ENCODE results near the gene TSHZ1.

Gene TSHZ1, protein sequence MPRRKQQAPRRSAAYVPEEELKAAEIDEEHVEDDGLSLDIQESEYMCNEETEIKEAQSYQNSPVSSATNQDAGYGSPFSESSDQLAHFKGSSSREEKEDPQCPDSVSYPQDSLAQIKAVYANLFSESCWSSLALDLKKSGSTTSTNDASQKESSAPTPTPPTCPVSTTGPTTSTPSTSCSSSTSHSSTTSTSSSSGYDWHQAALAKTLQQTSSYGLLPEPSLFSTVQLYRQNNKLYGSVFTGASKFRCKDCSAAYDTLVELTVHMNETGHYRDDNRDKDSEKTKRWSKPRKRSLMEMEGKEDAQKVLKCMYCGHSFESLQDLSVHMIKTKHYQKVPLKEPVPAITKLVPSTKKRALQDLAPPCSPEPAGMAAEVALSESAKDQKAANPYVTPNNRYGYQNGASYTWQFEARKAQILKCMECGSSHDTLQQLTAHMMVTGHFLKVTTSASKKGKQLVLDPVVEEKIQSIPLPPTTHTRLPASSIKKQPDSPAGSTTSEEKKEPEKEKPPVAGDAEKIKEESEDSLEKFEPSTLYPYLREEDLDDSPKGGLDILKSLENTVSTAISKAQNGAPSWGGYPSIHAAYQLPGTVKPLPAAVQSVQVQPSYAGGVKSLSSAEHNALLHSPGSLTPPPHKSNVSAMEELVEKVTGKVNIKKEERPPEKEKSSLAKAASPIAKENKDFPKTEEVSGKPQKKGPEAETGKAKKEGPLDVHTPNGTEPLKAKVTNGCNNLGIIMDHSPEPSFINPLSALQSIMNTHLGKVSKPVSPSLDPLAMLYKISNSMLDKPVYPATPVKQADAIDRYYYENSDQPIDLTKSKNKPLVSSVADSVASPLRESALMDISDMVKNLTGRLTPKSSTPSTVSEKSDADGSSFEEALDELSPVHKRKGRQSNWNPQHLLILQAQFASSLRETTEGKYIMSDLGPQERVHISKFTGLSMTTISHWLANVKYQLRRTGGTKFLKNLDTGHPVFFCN (N-terminal part only)

GRCh38 chr18:75210274-75211001, at the start of gene TSHZ1:
TSS of gene TSHZ1 (plus strand) at chr18:75210797. CDS start at chr18:75211877, 1,080 bp downstream.
- Histone ChIP-seq H2AFZ (ENCODE audit: low read length) (peak within 1 kb of the TSS; percentile 85), H3K9ac (ENCODE audit: low read depth, low read length, poor library complexity, severe bottlenecking) (peak within 1 kb of the TSS; percentile 80), H3K79me2 (ENCODE audit: insufficient read depth, low read length) (peaks cover 77% of the 10 kb centered on the region), H3K27me3 (ENCODE audit: insufficient read depth, low read length, poor library complexity, severe bottlenecking) (no peaks in the 10 kb centered on the region), H3K4me2 (ENCODE audit: low read depth, low read length, poor library complexity, severe bottlenecking) (peak within 1 kb of the TSS; percentile 98), H3K9me2 (replicated peaks; ENCODE audit: low read depth, low read length) (no peaks in the 10 kb centered on the region), H3K36me3 (ENCODE audit: insufficient read depth, low read length) (no peaks in the 10 kb centered on the region), H3K4me1 (ENCODE audit: insufficient read depth, low read length, poor library complexity, severe bottlenecking) (peaks cover 57% of the 10 kb centered on the region), H3F3A (ENCODE audit: low read depth) (peaks cover 4% of the 10 kb centered on the region; the same call in 1 of the 2 replicates), H3K9me3 (ENCODE audit: insufficient read depth, low read depth, low read length) (no peaks in the 10 kb centered on the region), H3K4me3 (ENCODE audit: low read length, poor library complexity, severe bottlenecking) (peak within 1 kb of the TSS; percentile 91), H4K20me1 (ENCODE audit: insufficient read depth, low read length, poor library complexity, severe bottlenecking) (peaks cover 59% of the 10 kb centered on the region)
- TF ChIP-seq CTCF (conservative IDR thresholded peaks at IDR 0.05; ENCODE audit: low read length) (no peak), EZH2phosphoT487 (IDR thresholded peaks at IDR 0.05; ENCODE audit: borderline replicate concordance) (no peak)

- peaks cover 14% of the 10 kb centered on the region for H3K4me1 ChIP-seq (ENCODE audit: insufficient read depth, low read length, poor library complexity, severe bottlenecking)
- H2AFZ ChIP-seq (ENCODE audit: low read length), result peak overlapping the region; percentile 98
- H3K4me3 ChIP-seq (ENCODE audit: low read length, poor library complexity, severe bottlenecking), result peak overlapping the region; percentile 86
- no peaks in the 10 kb centered on the region for H3K36me3 ChIP-seq (ENCODE audit: insufficient read depth, low read length)
- no peaks in the 10 kb centered on the region for H3K27me3 ChIP-seq (ENCODE audit: insufficient read depth, low read length, poor library complexity, severe bottlenecking)
- H3K9me3 ChIP-seq (ENCODE audit: insufficient read depth, low read depth, low read length), result no peaks in the 10 kb centered on the region
- H3K79me2 ChIP-seq (ENCODE audit: insufficient read depth, low read length), result no peaks in the 10 kb centered on the region
- H4K20me1 ChIP-seq (ENCODE audit: insufficient read depth, low read length, poor library complexity, severe bottlenecking), result no peaks in the 10 kb centered on the region
- H3K9me2 ChIP-seq (replicated peaks; ENCODE audit: low read depth, low read length), result no peaks in the 10 kb centered on the region
- H3K9ac ChIP-seq (ENCODE audit: low read depth, low read length, poor library complexity, severe bottlenecking), result peak overlapping the region; percentile 81
- H3K4me2 ChIP-seq (ENCODE audit: low read depth, low read length, poor library complexity, severe bottlenecking), result peak overlapping the region; percentile 79
- no peaks in the 10 kb centered on the region for H3F3A ChIP-seq (ENCODE audit: low read depth)
- TF ChIP-seq CTCF (conservative IDR thresholded peaks at IDR 0.05; ENCODE audit: low read length) (peak; percentile 48), EZH2phosphoT487 (IDR thresholded peaks at IDR 0.05; ENCODE audit: borderline replicate concordance) (no peak)
Observed at GRCh38 chr18:75161256-75162028, 49.2 kb upstream of the TSHZ1 start.
